KBM-7 (cell line): ENCODE measurements around the gene TBX4.

Experiments
- DNase-seq: peaks from one replicate; pipeline ENCODE4 v3.0.0-alpha.2; 2015
- in situ Hi-C: fragments of 300-500 bp; cut with MboI; formaldehyde crosslinking; loops from 2 replicates; pipeline ENCODE4 v1.14.3; 2020; ENCODE audit warnings: low sequenced_read_pairs, low pct_unique_long_range_greater_than_20kb, mixed read lengths

Gene TBX4

GRCh38 chr17:61460796-61461585, 8.8 kb downstream of the TBX4 start:
- in situ Hi-C loops, result no loop called here
- DNase-seq, result no peak

- in situ Hi-C loops, result no loop called here
- DNase-seq, result no peak
Observed at GRCh38 chr17:61461586-61461966, 9.4 kb downstream of the TBX4 start.

- DNase-seq, result peak; percentile 19
- in situ Hi-C loops, result no loop called here
Observed at GRCh38 chr17:61461967-61462718, 9.9 kb downstream of the TBX4 start.

- in situ Hi-C loops, result no loop called here
- DNase-seq, result no peak
Observed at GRCh38 chr17:61462719-61463315, 10.6 kb downstream of the TBX4 start.

GRCh38 chr17:61463316-61464129, 11.3 kb downstream of the TBX4 start:
- DNase-seq, result no peak
- in situ Hi-C loops, result no loop called here

- in situ Hi-C loops, result no loop called here
- no peak for DNase-seq
Observed at GRCh38 chr17:61464130-61464842, 12.1 kb downstream of the TBX4 start.

- in situ Hi-C loops, result no loop called here
- peak; percentile 34 for DNase-seq
Observed at GRCh38 chr17:61464843-61465180, 12.6 kb downstream of the TBX4 start.

- DNase-seq, result no peak
- in situ Hi-C loops, result no loop called here
Observed at GRCh38 chr17:61465550-61466237, 13.5 kb downstream of the TBX4 start.

GRCh38 chr17:61466246-61466645, 14.0 kb downstream of the TBX4 start:
- no peak for DNase-seq
- in situ Hi-C loops, result no loop called here

GRCh38 chr17:61467416-61468262, 15.4 kb downstream of the TBX4 start:
- in situ Hi-C loops, result no loop called here
- peak; percentile 38 for DNase-seq

- in situ Hi-C loops, result no loop called here
- DNase-seq, result no peak
Observed at GRCh38 chr17:61468263-61468907, 16.2 kb downstream of the TBX4 start.

- in situ Hi-C loops, result no loop called here
Observed at GRCh38 chr17:61469474-61469873, 17.3 kb downstream of the TBX4 start.

GRCh38 chr17:61469949-61470348, 17.7 kb downstream of the TBX4 start:
- no peak for DNase-seq
- in situ Hi-C loops, result no loop called here

More at GRCh38 chr17:61469474-61469873, 17.3 kb downstream of the TBX4 start:
- no peak for DNase-seq

GRCh38 chr17:61470530-61471136, 18.4 kb downstream of the TBX4 start:
- in situ Hi-C loops, result no loop called here
- DNase-seq, result no peak

- in situ Hi-C loops, result no loop called here
- no peak for DNase-seq
Observed at GRCh38 chr17:61474235-61474927, 22.2 kb downstream of the TBX4 start.

- in situ Hi-C loops, result no loop called here
- no peak for DNase-seq
Observed at GRCh38 chr17:61474934-61475333, 22.7 kb downstream of the TBX4 start.
